T-helper 17 cell (primary cell): ENCODE results near the gene ADD3. TPM values are rescaled to one million over a fixed set of nuclear protein-coding genes. Genes with fewer than 3 reads are reported as not detected.
"Not testable (repeated sequence)": the region's sequence is repeated elsewhere in the genome, so short reads cannot be mapped to it uniquely, and the experiment has no call there.

Experiments used
- ATAC-seq: fragments of 150-1000 bp; cut with Tn5 transposase; 2 replicates; pipeline ENCODE4 v1.10.0; 2021; ENCODE audit warnings: mild to moderate bottlenecking, moderate library complexity
- DNase-seq, 3 donors: peaks; one replicate each; pipeline versions ENCODE4 v3.0.0 to v3.0.0-alpha.2; 2020 to 2021
- H3K9me3 ChIP-seq: one replicate; pipeline ENCODE4 v1.7.0; 2013; ENCODE audit warnings: low read length, mild to moderate bottlenecking; ENCODE audit not compliant: control insufficient read depth, poor library complexity, severe bottlenecking
- H3K27ac Mint-ChIP-seq: one replicate; pipeline ENCODE4 v1.8.0; 2022; ENCODE audit warnings: mild to moderate bottlenecking, moderate library complexity, mixed read lengths
- H3K27me3 Mint-ChIP-seq: one replicate; pipeline ENCODE4 v1.8.0; 2022; ENCODE audit warnings: mixed read lengths
- H3K36me3 Mint-ChIP-seq: one replicate; pipeline ENCODE4 v1.8.0; 2022; ENCODE audit warnings: low read depth, mixed read lengths
- H3K4me1 Mint-ChIP-seq: one replicate; pipeline ENCODE4 v1.8.0; 2022; ENCODE audit warnings: mild to moderate bottlenecking, mixed read lengths
- H3K4me3 Mint-ChIP-seq: one replicate; pipeline ENCODE4 v1.8.0; 2022; ENCODE audit warnings: mild to moderate bottlenecking, moderate library complexity, mixed read lengths
- total RNA-seq, 4 donors: library from RNA in 2 of 4; stranded (reverse) in 2 of 4; gene quantifications; one replicate each; pipeline ENCODE4 v1.2.3 and lab custom pipeline; 2022 to 2026

The ADD3 gene
- total RNA-seq, 2 donors from 2014 or later, result 343 to 351 TPM

- H3K9me3 ChIP-seq, result no peaks in the 10 kb centered on the region
- DNase-seq (no peak), ATAC-seq (no peak)
- Mint-ChIP-seq H3K4me3 (no peak overlapping the region), H3K4me1 (peaks cover 22% of the 10 kb centered on the region), H3K36me3 (peaks cover 5% of the 10 kb centered on the region), H3K27me3 (no peaks in the 10 kb centered on the region), H3K27ac (peak overlapping the region; percentile 87)
These were observed 100.1 kb downstream of the ADD3 start for GRCh38 chr10:110107887-110108286.

DNA sequence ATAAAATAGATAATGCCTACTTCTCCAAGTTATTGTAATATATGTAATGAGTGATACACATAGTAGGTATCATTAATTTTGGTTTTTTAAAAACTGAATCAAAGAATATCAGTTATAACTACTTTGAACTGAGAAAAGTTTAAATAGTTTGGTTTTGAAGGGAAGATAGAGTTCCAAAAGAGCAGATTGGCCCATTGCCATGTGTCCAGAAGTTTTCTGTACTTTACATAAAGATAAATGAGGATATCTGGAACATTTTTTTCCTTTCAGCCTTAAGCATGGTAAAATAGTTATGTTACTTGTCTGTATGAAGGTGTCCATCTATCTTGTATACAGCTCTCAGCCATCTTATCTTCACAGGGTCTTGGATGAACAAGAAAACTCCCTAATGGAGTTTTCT, 101.7 kb downstream of the ADD3 start:
- H3K27me3 Mint-ChIP-seq, result no peaks in the 10 kb centered on the region
- peaks cover 8% of the 10 kb centered on the region for H3K36me3 Mint-ChIP-seq
- DNase-seq (no peak), ATAC-seq (no peak)
- H3K4me3 Mint-ChIP-seq, result no peak overlapping the region
- H3K4me1 Mint-ChIP-seq, result peaks cover 27% of the 10 kb centered on the region
- no peaks in the 10 kb centered on the region for H3K9me3 ChIP-seq
- peak overlapping the region; percentile 69 for H3K27ac Mint-ChIP-seq

DNA sequence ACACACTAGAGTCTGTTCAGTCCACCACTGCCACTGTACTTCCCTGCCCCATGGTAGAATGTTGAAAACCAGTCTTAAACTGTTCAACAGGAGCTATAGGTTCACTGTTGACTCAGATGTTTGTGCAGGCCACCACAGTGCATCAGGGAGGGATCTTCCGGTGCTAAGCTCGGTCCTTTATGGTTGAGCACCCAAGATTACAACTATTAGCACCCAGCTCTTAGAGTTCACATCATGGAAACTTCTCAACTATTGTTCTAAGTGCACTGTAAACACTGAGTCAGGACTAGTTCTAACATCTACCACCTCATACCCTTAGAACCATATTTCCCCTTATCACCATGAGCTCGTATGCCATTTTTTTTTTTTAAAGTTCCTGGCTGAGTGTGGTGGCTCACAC, 102.6 kb downstream of the ADD3 start:
- peak overlapping the region; percentile 43 for H3K27ac Mint-ChIP-seq
- no peak overlapping the region for H3K4me3 Mint-ChIP-seq
- peaks cover 26% of the 10 kb centered on the region for H3K4me1 Mint-ChIP-seq
- no peaks in the 10 kb centered on the region for H3K9me3 ChIP-seq
- DNase-seq (no peak), ATAC-seq (no peak)
- peaks cover 12% of the 10 kb centered on the region for H3K36me3 Mint-ChIP-seq
- H3K27me3 Mint-ChIP-seq, result no peaks in the 10 kb centered on the region

- Mint-ChIP-seq H3K36me3 (peaks cover 8% of the 10 kb centered on the region), H3K4me3 (no peak overlapping the region)
These were observed 106.0 kb downstream of the ADD3 start for GRCh38 chr10:110113670-110114337.

DNA sequence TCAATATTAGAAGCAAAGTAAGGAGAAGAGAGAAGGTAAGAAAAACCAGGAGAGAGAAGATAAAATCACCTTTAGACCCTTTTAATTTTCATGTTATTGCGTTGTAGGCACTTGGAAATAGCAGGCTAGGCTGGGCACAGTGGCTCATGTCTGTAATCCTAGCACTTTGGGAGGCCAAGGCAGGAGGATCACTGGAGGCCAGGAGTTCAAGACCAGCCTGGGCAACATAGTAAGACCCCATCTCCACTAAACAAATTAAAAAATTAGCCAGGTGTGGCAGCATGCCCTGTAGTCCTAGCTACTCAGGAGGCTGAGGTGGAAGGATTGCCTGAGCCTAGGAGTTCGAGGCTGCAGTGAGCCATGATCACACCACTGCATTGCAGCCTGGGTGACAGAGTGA, 106.9 kb downstream of the ADD3 start:
- H3K36me3 Mint-ChIP-seq, DNase-seq, H3K4me3 Mint-ChIP-seq, ATAC-seq, H3K27me3 Mint-ChIP-seq, H3K27ac Mint-ChIP-seq, H3K9me3 ChIP-seq: not testable (repeated sequence)
- peaks cover 16% of the 10 kb centered on the region for H3K4me1 Mint-ChIP-seq

More at GRCh38 chr10:110113670-110114337, 106.0 kb downstream of the ADD3 start:
- Mint-ChIP-seq H3K27ac (peak overlapping the region; percentile 17), H3K4me1 (peaks cover 16% of the 10 kb centered on the region), H3K27me3 (no peaks in the 10 kb centered on the region)
- H3K9me3 ChIP-seq, result no peaks in the 10 kb centered on the region
- no peak for ATAC-seq
- no peak for DNase-seq

- Mint-ChIP-seq H3K36me3 (peaks cover 8% of the 10 kb centered on the region), H3K27ac (peak overlapping the region; percentile 37), H3K4me3 (no peak overlapping the region), H3K4me1 (peaks cover 12% of the 10 kb centered on the region), H3K27me3 (no peaks in the 10 kb centered on the region)
- no peak for DNase-seq
- H3K9me3 ChIP-seq, result no peaks in the 10 kb centered on the region
- no peak for ATAC-seq
These were observed 108.2 kb downstream of the ADD3 start for GRCh38 chr10:110115784-110116520.

DNA sequence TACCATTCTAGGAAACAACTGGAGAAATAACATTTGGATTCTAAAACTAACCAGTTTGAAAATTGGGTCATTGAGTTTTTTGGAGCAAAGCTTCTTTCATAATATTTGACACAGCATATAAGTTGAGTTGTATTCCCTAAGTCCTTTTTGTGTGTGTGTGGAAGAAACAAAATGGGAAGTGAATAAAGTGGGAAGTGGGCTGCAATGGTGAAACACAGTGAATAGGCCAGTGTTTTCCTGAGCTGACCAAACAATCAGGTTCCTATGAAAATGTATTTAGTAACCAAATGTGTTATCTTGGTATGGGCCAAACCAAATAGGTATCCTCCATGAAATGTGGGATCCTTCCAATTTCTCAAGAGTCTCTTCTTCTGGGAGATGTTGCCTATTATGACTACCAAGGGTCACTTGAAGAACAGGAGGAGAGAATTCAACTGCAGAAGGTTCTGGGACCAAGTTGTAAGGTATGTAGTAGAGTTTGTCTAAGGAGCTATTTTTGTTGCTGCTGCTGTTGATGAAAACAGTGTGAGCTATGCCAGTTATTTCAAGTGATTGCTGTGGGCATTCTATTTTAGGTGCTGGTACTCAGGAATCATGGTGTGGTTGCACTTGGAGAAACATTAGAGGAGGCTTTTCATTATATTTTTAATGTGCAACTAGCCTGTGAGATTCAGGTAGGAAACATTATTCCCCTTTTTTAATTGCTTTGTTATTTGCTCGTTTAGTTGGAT, 111.3 kb downstream of the ADD3 start:
- Mint-ChIP-seq H3K4me1 (peaks cover 9% of the 10 kb centered on the region), H3K27ac (no peak overlapping the region), H3K4me3 (no peak overlapping the region), H3K36me3 (peaks cover 6% of the 10 kb centered on the region), H3K27me3 (no peaks in the 10 kb centered on the region)
- no peak for ATAC-seq
- no peaks in the 10 kb centered on the region for H3K9me3 ChIP-seq
- DNase-seq, result no peak

DNA sequence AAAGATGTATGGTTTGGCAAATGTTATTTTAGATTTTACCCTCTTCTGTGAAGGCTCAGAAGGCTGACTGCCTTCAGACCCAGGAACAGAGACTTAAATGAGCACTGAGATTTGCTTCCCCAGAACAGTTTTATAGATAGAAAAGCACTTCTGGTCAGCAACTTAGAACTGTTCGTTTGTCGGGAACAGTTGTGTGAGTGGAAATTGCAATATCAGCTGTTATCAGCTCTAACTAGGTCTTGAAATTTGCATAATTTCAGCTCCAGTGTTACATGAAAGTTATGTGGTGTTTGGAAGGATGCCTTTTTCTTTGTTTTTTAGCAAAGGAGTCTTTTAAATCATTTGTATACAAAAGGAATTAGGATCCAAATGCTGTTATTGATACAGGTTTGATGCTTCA, 115.8 kb downstream of the ADD3 start:
- Mint-ChIP-seq H3K36me3 (peaks cover 3% of the 10 kb centered on the region), H3K4me3 (no peak overlapping the region), H3K27ac (peak overlapping the region; percentile 14), H3K4me1 (peaks cover 4% of the 10 kb centered on the region), H3K27me3 (no peaks in the 10 kb centered on the region)
- DNase-seq (no peak), ATAC-seq (no peak)
- no peaks in the 10 kb centered on the region for H3K9me3 ChIP-seq

DNA sequence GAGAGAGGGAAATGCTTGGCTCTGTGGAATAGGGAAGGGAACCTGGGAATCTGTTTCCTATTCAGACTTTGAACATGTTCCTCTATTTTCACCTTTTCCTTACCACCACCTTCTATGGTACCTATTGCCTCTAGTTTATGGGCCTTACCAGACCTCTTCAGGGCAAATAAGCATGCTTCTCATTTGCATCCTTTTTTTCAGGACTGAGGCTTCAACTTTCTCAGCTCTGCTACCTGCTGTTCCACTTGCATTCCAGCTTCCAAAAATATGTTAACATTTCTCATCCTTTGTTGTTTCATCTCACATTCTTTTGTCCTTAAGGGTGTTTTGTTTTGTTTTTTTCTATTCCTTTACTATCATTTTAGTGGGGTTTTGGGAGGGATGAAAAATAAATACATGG, 121.7 kb downstream of the ADD3 start:
- DNase-seq, result no peak
- peaks cover 4% of the 10 kb centered on the region for H3K36me3 Mint-ChIP-seq
- peaks cover 2% of the 10 kb centered on the region for H3K4me1 Mint-ChIP-seq
- peak overlapping the region; percentile 24 for H3K27ac Mint-ChIP-seq
- no peaks in the 10 kb centered on the region for H3K9me3 ChIP-seq
- no peak for ATAC-seq
- no peaks in the 10 kb centered on the region for H3K27me3 Mint-ChIP-seq
- H3K4me3 Mint-ChIP-seq, result no peak overlapping the region

DNA sequence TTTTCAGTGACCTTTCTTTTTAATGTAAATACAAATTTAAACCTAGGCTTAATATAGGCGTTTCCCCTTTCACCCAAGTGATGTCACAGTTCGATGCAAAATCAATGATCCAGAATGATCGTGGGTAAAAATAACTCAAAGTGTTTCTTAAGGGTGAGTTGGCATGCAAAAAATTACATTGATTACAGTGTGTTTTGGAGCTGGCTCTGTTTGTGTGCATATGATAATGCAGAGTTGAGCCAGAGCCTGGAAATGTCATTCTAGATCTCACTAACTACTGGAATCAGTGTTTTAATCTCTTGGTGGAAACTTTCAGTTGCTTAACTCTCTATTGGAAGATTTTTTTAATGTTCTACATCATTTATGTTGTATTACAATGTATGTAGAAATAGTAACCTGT, 127.1 kb downstream of the ADD3 start:
- ATAC-seq (no peak), DNase-seq (no peak)
- Mint-ChIP-seq H3K4me1 (peaks cover 10% of the 10 kb centered on the region), H3K27me3 (no peaks in the 10 kb centered on the region), H3K36me3 (no peaks in the 10 kb centered on the region), H3K4me3 (no peak overlapping the region), H3K27ac (no peak overlapping the region)
- H3K9me3 ChIP-seq, result no peaks in the 10 kb centered on the region

- H3K4me1 Mint-ChIP-seq, ATAC-seq, H3K27me3 Mint-ChIP-seq, H3K36me3 Mint-ChIP-seq, H3K9me3 ChIP-seq, H3K4me3 Mint-ChIP-seq, H3K27ac Mint-ChIP-seq, DNase-seq: not testable (repeated sequence)
These were observed 128.1 kb downstream of the ADD3 start for GRCh38 chr10:110135836-110136235.

DNA sequence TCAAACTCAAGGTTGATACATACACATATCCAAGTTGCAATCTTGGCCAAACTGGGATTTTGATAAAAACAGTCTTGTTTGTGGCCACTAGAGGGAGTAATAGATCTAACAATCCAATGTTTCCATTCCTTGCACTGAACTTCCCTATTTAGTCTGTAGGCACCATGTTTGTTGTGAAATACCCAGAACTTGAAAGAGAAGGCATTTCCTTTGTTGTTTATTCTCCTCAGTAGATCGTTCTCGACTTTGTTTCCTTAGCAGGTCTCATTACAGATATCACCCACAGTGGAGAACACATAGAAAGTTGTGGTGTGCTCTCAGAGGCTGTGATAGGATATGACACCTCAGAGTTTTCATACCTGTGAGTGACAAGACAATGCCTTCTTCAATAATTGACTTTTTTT, 129.4 kb downstream of the ADD3 start:
- Mint-ChIP-seq H3K36me3 (no peaks in the 10 kb centered on the region), H3K27me3 (no peaks in the 10 kb centered on the region), H3K27ac (peak overlapping the region; percentile 57), H3K4me3 (no peak overlapping the region), H3K4me1 (peaks cover 20% of the 10 kb centered on the region)
- ATAC-seq (peak; percentile 79), DNase-seq (no peak)
- H3K9me3 ChIP-seq, result no peaks in the 10 kb centered on the region

GRCh38 chr10:110138197-110138812, 130.5 kb downstream of the ADD3 start:
- Mint-ChIP-seq H3K36me3 (no peaks in the 10 kb centered on the region), H3K4me1 (peaks cover 27% of the 10 kb centered on the region), H3K4me3 (no peak overlapping the region), H3K27me3 (no peaks in the 10 kb centered on the region), H3K27ac (peak overlapping the region; percentile 57)
- no peak for DNase-seq
- no peaks in the 10 kb centered on the region for H3K9me3 ChIP-seq
- ATAC-seq, result peak; percentile 73
